ENCODE results near the gene SH3GL2.

- TF ChIP-seq CTCF (IDR thresholded peaks at IDR 0.05) (no peak), POLR2A (IDR thresholded peaks at IDR 0.05) (no peak)
Measured at GRCh38 chr9:17799369-17799768, 220.5 kb downstream of the SH3GL2 start.
